ENCODE measurements around the gene PHKB. TPM values are rescaled to one million over a fixed set of nuclear protein-coding genes. Genes with fewer than 3 reads are reported as not detected.

The PHKB gene
- total and polyA plus RNA-seq, 2 donors (not counting 3 experiments of a cell fraction or from before 2014, with no cell fraction given) = 30.1 to 61.0 TPM

DNA sequence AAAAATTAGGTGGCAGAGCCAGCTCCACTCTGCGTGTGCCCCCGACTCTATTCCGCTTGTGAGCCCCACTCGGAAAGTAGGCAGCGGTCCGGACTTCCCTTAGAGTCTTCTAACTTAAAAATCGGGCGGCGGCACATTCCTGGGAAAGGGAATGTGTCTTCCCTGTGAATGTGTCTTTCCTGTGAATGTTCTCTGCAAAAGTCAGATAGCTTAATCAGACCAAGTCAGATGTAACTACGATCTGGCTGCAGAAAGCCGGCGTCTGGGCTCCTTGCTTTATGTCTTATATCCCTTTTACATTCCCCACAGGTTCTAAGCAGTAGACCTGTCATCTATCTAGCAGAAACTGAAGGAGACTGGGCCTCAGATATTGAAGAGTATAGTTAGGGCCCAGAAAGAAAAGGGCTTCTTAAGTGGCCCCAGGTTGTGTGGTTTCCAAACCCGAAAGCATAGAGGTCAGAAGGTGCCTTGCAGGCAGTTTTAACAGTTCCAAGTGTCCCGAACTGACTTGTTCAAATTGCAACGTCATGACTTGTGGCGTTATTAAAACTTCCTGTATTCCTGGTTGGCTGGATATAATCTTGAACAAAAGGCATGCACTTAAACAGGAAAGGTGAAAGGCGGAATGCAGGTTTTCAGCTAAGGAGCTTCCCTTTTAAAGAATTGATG is 601 bp downstream of the PHKB start:
- dilution Hi-C loops (cut with MboI; ENCODE audit: extremely low pct_ligation_motif_present, low sequenced_read_pairs) = no loop called here

More for the DNA sequence above, 601 bp downstream of the PHKB start:
- Histone ChIP-seq H3K36me3 (ENCODE audit: control insufficient read depth in 2 of 2, extremely low read depth in 1 of 2, insufficient read depth in 2 of 2, low read length in 2 of 2) (no peaks in the 10 kb centered on the region), H3K9ac (replicated peaks; ENCODE audit: extremely low read depth, insufficient read depth, low read length) (peak overlapping the region; percentile 97), H4K20me1 (replicated peaks; ENCODE audit: control insufficient read depth, extremely low read depth, insufficient read depth, low read length) (no peaks in the 10 kb centered on the region), H3K79me2 (ENCODE audit: control insufficient read depth, insufficient read depth, low read length) (peaks cover 22% of the 10 kb centered on the region), H3K27ac (ENCODE audit: insufficient read depth, low read depth, low read length) (peak overlapping the region; percentile 99), H3K4me2 (ENCODE audit: insufficient read depth, low read length) (peak overlapping the region; percentile 97), H3K27me3 (ENCODE audit: control insufficient read depth in 2 of 2, insufficient read depth in 2 of 2, low read length in 2 of 2) (no peaks in the 10 kb centered on the region), H2AFZ (ENCODE audit: low read depth, low read length) (peak overlapping the region; percentile 94), H3K9me1 (replicated peaks; ENCODE audit: control insufficient read depth, extremely low read depth, insufficient read depth, low read length) (no peaks in the 10 kb centered on the region), H3K9me3 (replicated peaks; ENCODE audit: control insufficient read depth, insufficient read depth, low read length) (no peaks in the 10 kb centered on the region), H3K4me1 (ENCODE audit: control insufficient read depth, extremely low read depth, insufficient read depth, low read length) (peaks cover 31% of the 10 kb centered on the region), H3K4me3 (replicated peaks in 1 of 3; ENCODE audit: insufficient read depth in 1 of 3, low read depth in 1 of 3, low read length in 3 of 3) (peak overlapping the region; percentile 67 to 99 (median 77))
- BruUV-seq (replicated peaks) = TSS peak; percentile 49
- ChIA-PET CTCF (interaction anchor here (1.1 to 2.3 kb wide), 5 partner anchors 318 to 703 kb away, joined by 3 to 10 read pairs (median 8); partner anchors contain the start of gene NETO2), POLR2A (interaction anchor here (0.9 kb wide), 2 partner anchors 10 to 317 kb away, joined by 3 read pairs; no protein-coding TSS in a partner anchor)
- peak; percentile 71 for DNase-seq (ENCODE audit: low read depth, low spot score)
- intact Hi-C loops (cut with micrococcal nuclease) = loop anchor here (1.0 to 10.0 kb wide), 7 partner anchors 181 to 696 kb away; partner anchors contain the start of genes ABCC12 and NETO2
- no peak for TF ChIP-seq MYC (IDR thresholded peaks at IDR 0.05; ENCODE audit: low read depth, low read length)
- no peak for TF ChIP-seq JUN (IDR thresholded peaks at IDR 0.05; ENCODE audit: borderline replicate concordance, insufficient read depth, insufficient read length, low read depth)
- TF ChIP-seq FOS (IDR thresholded peaks at IDR 0.05; ENCODE audit: borderline replicate concordance, insufficient read depth, low read length) = no peak
- TF ChIP-seq EZH2 (IDR thresholded peaks at IDR 0.05; ENCODE audit: borderline replicate concordance, low read depth, low read length, severe bottlenecking) = no peak
- TF ChIP-seq, protein P1, sequence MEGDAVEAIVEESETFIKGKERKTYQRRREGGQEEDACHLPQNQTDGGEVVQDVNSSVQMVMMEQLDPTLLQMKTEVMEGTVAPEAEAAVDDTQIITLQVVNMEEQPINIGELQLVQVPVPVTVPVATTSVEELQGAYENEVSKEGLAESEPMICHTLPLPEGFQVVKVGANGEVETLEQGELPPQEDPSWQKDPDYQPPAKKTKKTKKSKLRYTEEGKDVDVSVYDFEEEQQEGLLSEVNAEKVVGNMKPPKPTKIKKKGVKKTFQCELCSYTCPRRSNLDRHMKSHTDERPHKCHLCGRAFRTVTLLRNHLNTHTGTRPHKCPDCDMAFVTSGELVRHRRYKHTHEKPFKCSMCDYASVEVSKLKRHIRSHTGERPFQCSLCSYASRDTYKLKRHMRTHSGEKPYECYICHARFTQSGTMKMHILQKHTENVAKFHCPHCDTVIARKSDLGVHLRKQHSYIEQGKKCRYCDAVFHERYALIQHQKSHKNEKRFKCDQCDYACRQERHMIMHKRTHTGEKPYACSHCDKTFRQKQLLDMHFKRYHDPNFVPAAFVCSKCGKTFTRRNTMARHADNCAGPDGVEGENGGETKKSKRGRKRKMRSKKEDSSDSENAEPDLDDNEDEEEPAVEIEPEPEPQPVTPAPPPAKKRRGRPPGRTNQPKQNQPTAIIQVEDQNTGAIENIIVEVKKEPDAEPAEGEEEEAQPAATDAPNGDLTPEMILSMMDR (IDR thresholded peaks at IDR 0.05; ENCODE audit: extremely low read depth in 1 of 2, insufficient read depth in 1 of 2, low read depth in 1 of 2, low read length in 2 of 2) = no peak
- no peak for TF ChIP-seq GATA2 (IDR thresholded peaks at IDR 0.05; ENCODE audit: insufficient read depth, insufficient read length, low read depth, low read length)
- TF ChIP-seq POLR2A (IDR thresholded peaks at IDR 0.05; ENCODE audit: low read depth, low read length) = no peak
- TF ChIP-seq MAX (IDR thresholded peaks at IDR 0.05; ENCODE audit: insufficient read depth, insufficient read length) = no peak
- TF ChIP-seq POLR2AphosphoS5 (IDR thresholded peaks at IDR 0.05; ENCODE audit: insufficient read depth, low read depth, low read length) = no peak
- FAIRE-seq = peak; percentile 80

Data from endothelial cell of umbilical vein (primary cell).